Measurements from ENCODE around the gene HLF. TPM values are rescaled to one million over a fixed set of nuclear protein-coding genes. Genes with fewer than 3 reads are reported as not detected.

HLF gene
- total RNA-seq, 3 donors from 2014 or later: 0.98 to 1.6 (median 1.0) TPM

- Mint-ChIP-seq H3K4me1 (ENCODE audit: low read depth) (peaks cover 46% of the 10 kb centered on the region), H3K9me3 (no peaks in the 10 kb centered on the region), H3K36me3 (ENCODE audit: insufficient read depth) (no peaks in the 10 kb centered on the region)
These were observed 75.9 kb downstream of the HLF start for GRCh38 chr17:55340686-55341085.

GRCh38 chr17:55341432-55341831 is 76.7 kb downstream of the HLF start:
- Mint-ChIP-seq H3K4me3 (no peak overlapping the region), H3K36me3 (ENCODE audit: insufficient read depth) (no peaks in the 10 kb centered on the region), H3K9me3 (peaks cover 1% of the 10 kb centered on the region), H3K4me1 (ENCODE audit: low read depth) (peaks cover 46% of the 10 kb centered on the region), H3K27me3 (ENCODE audit: low read depth) (peaks cover 8% of the 10 kb centered on the region)
- DNase-seq: no peak
- peak; percentile 60 to 80 for ATAC-seq

More at GRCh38 chr17:55340686-55341085, 75.9 kb downstream of the HLF start:
- Mint-ChIP-seq H3K4me3 (no peak overlapping the region), H3K27me3 (ENCODE audit: low read depth) (peaks cover 8% of the 10 kb centered on the region)
- DNase-seq (no peak), ATAC-seq (no peak)

- DNase-seq: no peak
- Mint-ChIP-seq H3K36me3 (ENCODE audit: insufficient read depth) (no peaks in the 10 kb centered on the region), H3K9me3 (peaks cover 4% of the 10 kb centered on the region), H3K27me3 (ENCODE audit: low read depth) (peaks cover 8% of the 10 kb centered on the region), H3K4me1 (ENCODE audit: low read depth) (peaks cover 50% of the 10 kb centered on the region), H3K4me3 (no peak overlapping the region)
- ATAC-seq: no peak
These were observed 78.2 kb downstream of the HLF start for GRCh38 chr17:55342800-55343585.

- Mint-ChIP-seq H3K36me3 (ENCODE audit: insufficient read depth) (no peaks in the 10 kb centered on the region), H3K4me3 (no peak overlapping the region), H3K4me1 (ENCODE audit: low read depth) (peaks cover 60% of the 10 kb centered on the region), H3K9me3 (peaks cover 4% of the 10 kb centered on the region), H3K27me3 (ENCODE audit: low read depth) (peaks cover 4% of the 10 kb centered on the region)
- ATAC-seq (peak; percentile 4 to 5), DNase-seq (no peak)
These were observed 79.2 kb downstream of the HLF start for GRCh38 chr17:55343900-55344513.

DNA sequence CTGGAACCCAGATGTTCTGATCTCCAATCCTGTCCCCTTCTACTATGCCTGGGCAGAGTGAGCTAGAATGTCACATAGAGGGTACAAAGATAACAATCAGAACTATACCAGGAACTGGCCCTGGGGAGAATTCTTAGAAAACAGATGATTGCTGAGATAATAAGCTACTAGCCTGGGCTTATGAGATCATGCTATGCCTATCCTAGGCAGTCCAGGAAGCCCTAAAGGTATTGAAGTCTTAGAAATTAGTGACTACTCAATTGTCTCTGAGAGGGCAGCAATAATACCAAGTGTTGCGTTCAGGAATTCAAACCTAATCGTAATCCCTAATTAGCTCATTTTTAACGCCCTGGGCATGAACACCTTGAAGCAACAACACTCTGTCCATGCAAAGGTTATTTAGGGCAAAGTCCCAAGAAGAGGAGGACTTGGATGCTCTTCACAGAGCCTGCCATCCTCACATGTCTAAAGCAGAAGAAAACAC is 79.8 kb downstream of the HLF start:
- no peak for DNase-seq
- Mint-ChIP-seq H3K27me3 (ENCODE audit: low read depth) (peaks cover under 1% of the 10 kb centered on the region), H3K9me3 (peaks cover 4% of the 10 kb centered on the region), H3K4me3 (no peak overlapping the region), H3K4me1 (ENCODE audit: low read depth) (peaks cover 61% of the 10 kb centered on the region), H3K36me3 (ENCODE audit: insufficient read depth) (no peaks in the 10 kb centered on the region)
- peak; percentile 61 to 69 for ATAC-seq

- ATAC-seq (no peak), DNase-seq (no peak)
- H3K4me1 Mint-ChIP-seq (ENCODE audit: low read depth): peaks cover 55% of the 10 kb centered on the region
- H3K36me3 Mint-ChIP-seq (ENCODE audit: insufficient read depth): no peaks in the 10 kb centered on the region
- peaks cover 4% of the 10 kb centered on the region for H3K9me3 Mint-ChIP-seq
- no peak overlapping the region for H3K4me3 Mint-ChIP-seq
- no peaks in the 10 kb centered on the region for H3K27me3 Mint-ChIP-seq (ENCODE audit: low read depth)
These were observed 80.4 kb downstream of the HLF start for GRCh38 chr17:55345132-55345531.

DNA sequence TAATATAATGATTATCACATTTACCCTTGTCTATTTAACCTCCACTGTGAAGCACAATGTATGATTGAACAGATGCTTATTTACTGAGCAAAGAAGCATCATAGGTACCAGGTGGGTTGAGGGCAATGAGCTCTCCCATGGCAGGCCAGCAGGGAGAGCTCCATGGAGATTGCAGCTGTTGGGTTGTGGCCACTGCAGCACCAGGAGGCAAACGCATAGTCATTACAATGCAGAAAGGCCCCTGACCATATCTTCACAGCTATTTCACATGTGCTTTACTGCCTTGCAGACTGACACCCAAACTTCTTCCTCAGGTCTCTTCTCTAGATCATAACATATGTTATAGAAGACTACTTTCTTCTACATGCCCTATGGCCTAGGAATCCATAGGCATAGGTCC is 81.9 kb downstream of the HLF start:
- DNase-seq: no peak
- Mint-ChIP-seq H3K4me1 (ENCODE audit: low read depth) (peaks cover 52% of the 10 kb centered on the region), H3K9me3 (peaks cover 4% of the 10 kb centered on the region), H3K4me3 (no peak overlapping the region), H3K27me3 (ENCODE audit: low read depth) (no peaks in the 10 kb centered on the region), H3K36me3 (ENCODE audit: insufficient read depth) (no peaks in the 10 kb centered on the region)
- ATAC-seq: no peak

DNA sequence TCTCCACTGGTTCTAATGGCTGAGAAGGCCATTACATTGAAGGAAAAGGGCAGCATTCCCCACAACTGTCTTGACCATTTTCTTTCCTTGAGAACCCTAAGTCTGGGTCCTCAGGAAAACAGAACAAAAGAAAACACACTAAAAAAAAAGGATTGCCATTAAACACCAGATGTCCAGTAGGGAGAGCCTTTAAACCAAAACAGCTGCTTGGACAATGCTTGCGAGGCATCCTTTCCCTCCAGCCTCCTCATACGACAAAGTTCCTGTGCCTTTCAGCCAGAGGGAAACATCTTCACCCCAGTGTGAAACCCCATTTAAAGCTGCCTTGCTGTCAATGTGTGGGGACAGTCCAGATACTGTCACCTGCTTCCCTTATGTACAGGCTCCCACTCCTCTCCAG is 82.6 kb downstream of the HLF start:
- DNase-seq: no peak
- ATAC-seq: no peak
- Mint-ChIP-seq H3K4me3 (no peak overlapping the region), H3K36me3 (ENCODE audit: insufficient read depth) (no peaks in the 10 kb centered on the region), H3K27me3 (ENCODE audit: low read depth) (no peaks in the 10 kb centered on the region), H3K4me1 (ENCODE audit: low read depth) (peaks cover 48% of the 10 kb centered on the region), H3K9me3 (peaks cover 4% of the 10 kb centered on the region)

DNA sequence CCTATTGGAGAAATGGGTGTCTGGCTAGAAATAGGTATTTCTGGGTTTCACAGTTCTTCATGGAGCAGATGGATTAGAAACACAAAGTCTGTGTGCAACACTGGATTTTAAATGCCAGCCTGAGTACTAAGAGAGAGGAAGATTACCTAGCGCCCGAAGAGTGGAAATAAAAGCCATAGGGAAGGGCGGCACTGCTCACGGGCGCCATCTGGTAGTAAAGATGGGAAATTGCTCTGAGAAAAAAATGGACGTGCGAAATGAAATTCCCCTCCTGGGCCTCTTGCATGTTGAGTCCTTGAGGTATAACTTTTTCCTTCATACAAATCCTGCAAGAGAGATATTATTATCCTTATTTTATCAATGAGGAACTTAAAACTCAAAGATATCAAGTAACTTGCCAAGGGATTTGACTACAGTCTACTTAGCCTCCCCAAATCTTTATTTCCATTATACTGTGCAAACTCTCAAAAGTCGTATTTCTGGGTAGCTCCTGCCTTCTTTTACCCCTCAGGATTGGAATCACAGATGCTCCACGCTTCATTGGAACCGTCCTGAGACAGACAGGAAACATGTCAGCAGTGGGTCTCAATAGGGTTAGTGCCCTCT is 84.1 kb downstream of the HLF start:
- H3K4me1 Mint-ChIP-seq (ENCODE audit: low read depth): peaks cover 33% of the 10 kb centered on the region
- no peak overlapping the region for H3K4me3 Mint-ChIP-seq
- DNase-seq: peak; percentile 9
- no peaks in the 10 kb centered on the region for H3K36me3 Mint-ChIP-seq (ENCODE audit: insufficient read depth)
- peak; percentile 27 to 35 for ATAC-seq
- peaks cover 4% of the 10 kb centered on the region for H3K9me3 Mint-ChIP-seq
- no peaks in the 10 kb centered on the region for H3K27me3 Mint-ChIP-seq (ENCODE audit: low read depth)

DNA sequence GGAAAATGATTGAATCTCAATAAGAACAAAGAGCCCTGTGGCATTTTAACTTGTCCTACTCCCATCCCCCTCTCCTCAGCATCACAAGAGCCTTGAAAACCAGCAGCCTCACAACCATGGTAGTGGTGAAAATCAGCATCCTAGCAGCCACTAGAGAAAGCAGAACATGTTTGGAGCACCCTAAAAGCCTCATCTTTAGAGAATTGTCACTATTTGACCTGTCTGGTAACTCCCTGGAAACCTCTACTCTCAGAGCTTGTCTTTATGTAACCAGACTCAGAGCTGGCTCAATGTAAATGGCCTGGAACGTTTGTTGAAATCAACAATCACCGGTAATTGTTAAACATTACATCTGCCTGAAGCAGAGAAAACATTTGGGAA is 86.1 kb downstream of the HLF start:
- H3K4me3 Mint-ChIP-seq: no peak overlapping the region
- H3K27me3 Mint-ChIP-seq (ENCODE audit: low read depth): no peaks in the 10 kb centered on the region
- DNase-seq (no peak), ATAC-seq (no peak)
- H3K9me3 Mint-ChIP-seq: peaks cover 4% of the 10 kb centered on the region
- H3K4me1 Mint-ChIP-seq (ENCODE audit: low read depth): peaks cover 15% of the 10 kb centered on the region
- H3K36me3 Mint-ChIP-seq (ENCODE audit: insufficient read depth): no peaks in the 10 kb centered on the region

GRCh38 chr17:55351226-55351625 is 86.5 kb downstream of the HLF start:
- no peak for ATAC-seq
- peaks cover 15% of the 10 kb centered on the region for H3K4me1 Mint-ChIP-seq (ENCODE audit: low read depth)

DNA sequence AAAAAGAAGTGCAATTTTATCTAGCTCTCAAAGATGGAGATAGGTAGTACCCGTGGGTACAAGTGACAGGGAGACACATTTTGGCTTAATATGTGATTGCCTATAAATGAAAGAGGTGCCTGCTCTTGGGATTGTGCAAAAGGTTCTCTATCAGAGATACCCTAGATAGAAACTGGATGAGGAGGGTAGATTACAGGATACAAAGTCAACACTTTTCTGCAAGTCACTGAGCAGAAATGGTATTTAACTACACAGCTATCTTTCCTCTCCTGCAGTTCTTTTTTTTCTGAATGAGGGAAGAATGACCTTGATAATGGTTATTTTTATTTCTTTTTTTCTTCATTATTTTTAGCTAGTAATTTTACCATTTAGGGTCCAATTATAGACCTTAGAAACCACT is 89.2 kb downstream of the HLF start:
- no peaks in the 10 kb centered on the region for H3K27me3 Mint-ChIP-seq (ENCODE audit: low read depth)
- no peak overlapping the region for H3K4me3 Mint-ChIP-seq
- H3K9me3 Mint-ChIP-seq: no peaks in the 10 kb centered on the region
- H3K4me1 Mint-ChIP-seq (ENCODE audit: low read depth): peaks cover 3% of the 10 kb centered on the region
- DNase-seq: no peak
- H3K36me3 Mint-ChIP-seq (ENCODE audit: insufficient read depth): no peaks in the 10 kb centered on the region
- no peak for ATAC-seq

More at GRCh38 chr17:55351226-55351625, 86.5 kb downstream of the HLF start:
- peaks cover 4% of the 10 kb centered on the region for H3K9me3 Mint-ChIP-seq
- no peak for DNase-seq
- no peaks in the 10 kb centered on the region for H3K27me3 Mint-ChIP-seq (ENCODE audit: low read depth)
- no peak overlapping the region for H3K4me3 Mint-ChIP-seq
- no peaks in the 10 kb centered on the region for H3K36me3 Mint-ChIP-seq (ENCODE audit: insufficient read depth)

- Mint-ChIP-seq H3K36me3 (ENCODE audit: insufficient read depth) (no peaks in the 10 kb centered on the region), H3K27me3 (ENCODE audit: low read depth) (no peaks in the 10 kb centered on the region), H3K4me3 (no peak overlapping the region), H3K9me3 (no peaks in the 10 kb centered on the region), H3K4me1 (ENCODE audit: low read depth) (peaks cover 2% of the 10 kb centered on the region)
- ATAC-seq: no peak
- no peak for DNase-seq
These were observed 90.2 kb downstream of the HLF start for GRCh38 chr17:55354941-55355340.

GRCh38 chr17:55356434-55357328 is 91.9 kb downstream of the HLF start:
- Mint-ChIP-seq H3K36me3 (ENCODE audit: insufficient read depth) (peaks cover 3% of the 10 kb centered on the region), H3K4me3 (no peak overlapping the region), H3K4me1 (ENCODE audit: low read depth) (peaks cover 2% of the 10 kb centered on the region), H3K9me3 (peaks cover 11% of the 10 kb centered on the region), H3K27me3 (ENCODE audit: low read depth) (peaks cover 5% of the 10 kb centered on the region)
- DNase-seq: peak; percentile 57
- ATAC-seq: peak; percentile 77 to 81

Measured in activated T-cell treated with anti-CD3 and anti-CD28 coated beads, Interleukin-2, amount 50 U/mL, for 4 hours (primary cell).